Measurements from ENCODE around the gene PLEKHA5. TPM values are rescaled to one million over a fixed set of nuclear protein-coding genes. Genes with fewer than 3 reads are reported as not detected.

The PLEKHA5 gene
- polyA plus RNA-seq, 3 donors = 0.35 to 0.79 (median 0.41) TPM

- Mint-ChIP-seq H3K4me1 (no peaks in the 10 kb centered on the region), H3K4me3 (no peak overlapping the region), H3K36me3 (no peaks in the 10 kb centered on the region), H3K9me3 (peaks cover 2 to 16% (median 9%) of the 10 kb centered on the region in 7 donors), H3K27me3 (ENCODE audit: low read depth in 3 of 3) (no peaks in the 10 kb centered on the region), H3K27ac (peak overlapping the region in 1 of 7 donors; percentile 7)
- H3K4me1 ChIP-seq (ENCODE audit: control insufficient read depth in 1 of 2, insufficient read depth in 2 of 2, low read length in 2 of 2) = no peaks in the 10 kb centered on the region
- no peak overlapping the region for H3K4me2 ChIP-seq (replicated peaks; ENCODE audit: extremely low read depth, low read length, poor library complexity, severe bottlenecking)
- H4K20me1 ChIP-seq (ENCODE audit: insufficient read depth, low read length) = no peaks in the 10 kb centered on the region
- H3K27me3 ChIP-seq (ENCODE audit: control insufficient read depth in 2 of 2, insufficient read depth in 2 of 2, low read length in 2 of 2) = no peaks in the 10 kb centered on the region
- no peak overlapping the region for H3K9ac ChIP-seq (ENCODE audit: insufficient read depth, low read length, poor library complexity, severe bottlenecking)
- H3K27ac ChIP-seq (ENCODE audit: low read depth in 1 of 2, low read length in 2 of 2) = no peak overlapping the region
- no peak overlapping the region for H2AFZ ChIP-seq (ENCODE audit: insufficient read depth, low read depth, low read length, poor library complexity, severe bottlenecking)
- intact Hi-C loops (cut with micrococcal nuclease) = no loop called here
- DNase-seq = no peak
- no peaks in the 10 kb centered on the region for H3K79me2 ChIP-seq (ENCODE audit: insufficient read depth, low read length)
- no peak for TF ChIP-seq CTCF (IDR thresholded peaks at IDR 0.05)
- no peak overlapping the region for H3K4me3 ChIP-seq (replicated peaks in 1 of 3; ENCODE audit: low read depth in 2 of 3, low read length in 3 of 3)
- WGBS (ENCODE audit: insufficient coverage) = 99% methylated on average over 21 of the region's 35 CpGs
- H3K9me3 ChIP-seq (replicated peaks in 1 of 2; ENCODE audit: control insufficient read depth in 1 of 2, insufficient read depth in 1 of 2, low read length in 2 of 2) = peaks cover 0 to 13% of the 10 kb centered on the region in 2 donors
- H3K36me3 ChIP-seq (replicated peaks in 1 of 2; ENCODE audit: control insufficient read depth in 1 of 2, insufficient read depth in 2 of 2, low read length in 2 of 2) = no peaks in the 10 kb centered on the region
Observed at GRCh38 chr12:19306366-19306765, 176.8 kb downstream of the PLEKHA5 start.

GRCh38 chr12:19307451-19307850 lies 177.9 kb downstream of the PLEKHA5 start:
- H3K4me1 ChIP-seq (ENCODE audit: control insufficient read depth in 1 of 2, insufficient read depth in 2 of 2, low read length in 2 of 2) = no peaks in the 10 kb centered on the region
- H3K79me2 ChIP-seq (ENCODE audit: insufficient read depth, low read length) = no peaks in the 10 kb centered on the region
- no peaks in the 10 kb centered on the region for H3K4me1 Mint-ChIP-seq
- H3K4me3 Mint-ChIP-seq = no peak overlapping the region
- H2AFZ ChIP-seq (ENCODE audit: insufficient read depth, low read depth, low read length, poor library complexity, severe bottlenecking) = no peak overlapping the region
- H3K9me3 ChIP-seq (replicated peaks in 1 of 2; ENCODE audit: control insufficient read depth in 1 of 2, insufficient read depth in 1 of 2, low read length in 2 of 2) = peaks cover 0 to 13% of the 10 kb centered on the region in 2 donors
- no peak overlapping the region for H3K4me2 ChIP-seq (replicated peaks; ENCODE audit: extremely low read depth, low read length, poor library complexity, severe bottlenecking)
- peaks cover 2 to 16% (median 9%) of the 10 kb centered on the region in 7 donors for H3K9me3 Mint-ChIP-seq
- DNase-seq = no peak
- H3K27me3 ChIP-seq (ENCODE audit: control insufficient read depth in 2 of 2, insufficient read depth in 2 of 2, low read length in 2 of 2) = no peaks in the 10 kb centered on the region
- no peak overlapping the region for H3K27ac Mint-ChIP-seq
- 89% methylated on average over 1 of the region's 6 CpGs for WGBS (ENCODE audit: insufficient coverage)
- H3K36me3 Mint-ChIP-seq = no peaks in the 10 kb centered on the region
- intact Hi-C loops (cut with micrococcal nuclease) = no loop called here
- H3K4me3 ChIP-seq (replicated peaks in 1 of 3; ENCODE audit: low read depth in 2 of 3, low read length in 3 of 3) = no peak overlapping the region
- no peak overlapping the region for H3K9ac ChIP-seq (ENCODE audit: insufficient read depth, low read length, poor library complexity, severe bottlenecking)
- H3K27me3 Mint-ChIP-seq (ENCODE audit: low read depth in 3 of 3) = no peaks in the 10 kb centered on the region
- no peaks in the 10 kb centered on the region for H4K20me1 ChIP-seq (ENCODE audit: insufficient read depth, low read length)
- TF ChIP-seq CTCF (IDR thresholded peaks at IDR 0.05) = no peak
- H3K27ac ChIP-seq (ENCODE audit: low read depth in 1 of 2, low read length in 2 of 2) = no peak overlapping the region
- H3K36me3 ChIP-seq (replicated peaks in 1 of 2; ENCODE audit: control insufficient read depth in 1 of 2, insufficient read depth in 2 of 2, low read length in 2 of 2) = no peaks in the 10 kb centered on the region
